Measurements from ENCODE around the gene ACTRT2. TPM values are rescaled to one million over a fixed set of nuclear protein-coding genes. Genes with fewer than 3 reads are reported as not detected.

Gene ACTRT2
- polyA plus RNA-seq, 1 of the 3 experiments (the other 2 are of a cell fraction): not detected

DNA sequence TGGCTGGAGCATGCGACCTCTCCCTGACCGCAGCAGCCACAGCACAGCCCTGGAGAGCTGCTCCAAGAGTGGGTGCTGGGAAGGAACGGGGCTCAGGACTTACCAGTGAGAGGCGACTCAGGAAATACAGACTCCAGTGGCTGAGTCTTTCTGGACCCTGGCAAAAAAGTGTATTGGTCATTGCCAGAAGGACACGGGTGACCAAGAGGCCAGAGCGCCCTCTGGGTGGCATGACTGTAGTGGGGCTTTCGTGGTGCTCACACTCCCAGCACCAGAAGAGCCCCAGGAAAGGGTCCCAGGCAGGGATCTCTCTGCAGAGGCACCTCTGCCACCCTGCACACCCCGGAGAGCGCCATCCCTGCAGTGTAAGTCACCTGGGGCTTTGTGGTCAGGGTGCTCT, 38.9 kb downstream of the ACTRT2 start:
- H3K4me3 ChIP-seq (ENCODE audit: low read depth in 2 of 2, low read length in 1 of 2): no peak overlapping the region
- no peaks in the 10 kb centered on the region for H4K20me1 ChIP-seq (ENCODE audit: insufficient read depth)
- DNase-seq: no peak

More for the DNA sequence above, 38.9 kb downstream of the ACTRT2 start:
- no peak overlapping the region for H2AFZ ChIP-seq (ENCODE audit: low read depth)
- H3K79me2 ChIP-seq (ENCODE audit: insufficient read depth): no peaks in the 10 kb centered on the region
- H3F3A ChIP-seq (replicated peaks; ENCODE audit: insufficient read depth): no peaks in the 10 kb centered on the region
- ChIA-PET POLR2A (no interaction called here), CTCF (no interaction called here)
- H3K27ac ChIP-seq (ENCODE audit: low read depth in 2 of 2, low read length in 1 of 2): no peak overlapping the region
- H3K27me3 ChIP-seq (ENCODE audit: insufficient read depth): peaks cover 21% of the 10 kb centered on the region
- H3K4me1 ChIP-seq (ENCODE audit: control insufficient read depth in 1 of 2, insufficient read depth in 2 of 2, low read depth in 1 of 2, low read length in 1 of 2): no peaks in the 10 kb centered on the region
- H3K9ac ChIP-seq: no peak overlapping the region
- no peak overlapping the region for H3K4me2 ChIP-seq
- no peaks in the 10 kb centered on the region for H3K9me3 ChIP-seq
- WGBS (ENCODE audit: low lambda C conversion rate): no CpG with 5 or more reads among the region's 9 CpGs
- TF ChIP-seq RCOR1 (IDR thresholded peaks at IDR 0.05; ENCODE audit: low read length) (no peak), MEF2A (IDR thresholded peaks at IDR 0.05; ENCODE audit: borderline replicate concordance, low read depth) (no peak), RXRA (IDR thresholded peaks at IDR 0.05; ENCODE audit: borderline replicate concordance, low read depth) (no peak), YY1 (IDR thresholded peaks at IDR 0.05; ENCODE audit: low read depth) (no peak), ELF1 (IDR thresholded peaks at IDR 0.05) (no peak), CHD2 (IDR thresholded peaks at IDR 0.05; ENCODE audit: low read length, partially characterized antibody) (no peak), GABPA (IDR thresholded peaks at IDR 0.05; ENCODE audit: low read depth) (no peak), FOXM1 (IDR thresholded peaks at IDR 0.05; ENCODE audit: low read depth) (no peak), SMC3 (IDR thresholded peaks at IDR 0.05; ENCODE audit: low read depth, low read length) (no peak), NFIC (IDR thresholded peaks at IDR 0.05; ENCODE audit: borderline replicate concordance) (no peak), POLR2AphosphoS5 (IDR thresholded peaks at IDR 0.05; ENCODE audit: low read depth, low read length) (no peak)
- TF ChIP-seq, protein P1, sequence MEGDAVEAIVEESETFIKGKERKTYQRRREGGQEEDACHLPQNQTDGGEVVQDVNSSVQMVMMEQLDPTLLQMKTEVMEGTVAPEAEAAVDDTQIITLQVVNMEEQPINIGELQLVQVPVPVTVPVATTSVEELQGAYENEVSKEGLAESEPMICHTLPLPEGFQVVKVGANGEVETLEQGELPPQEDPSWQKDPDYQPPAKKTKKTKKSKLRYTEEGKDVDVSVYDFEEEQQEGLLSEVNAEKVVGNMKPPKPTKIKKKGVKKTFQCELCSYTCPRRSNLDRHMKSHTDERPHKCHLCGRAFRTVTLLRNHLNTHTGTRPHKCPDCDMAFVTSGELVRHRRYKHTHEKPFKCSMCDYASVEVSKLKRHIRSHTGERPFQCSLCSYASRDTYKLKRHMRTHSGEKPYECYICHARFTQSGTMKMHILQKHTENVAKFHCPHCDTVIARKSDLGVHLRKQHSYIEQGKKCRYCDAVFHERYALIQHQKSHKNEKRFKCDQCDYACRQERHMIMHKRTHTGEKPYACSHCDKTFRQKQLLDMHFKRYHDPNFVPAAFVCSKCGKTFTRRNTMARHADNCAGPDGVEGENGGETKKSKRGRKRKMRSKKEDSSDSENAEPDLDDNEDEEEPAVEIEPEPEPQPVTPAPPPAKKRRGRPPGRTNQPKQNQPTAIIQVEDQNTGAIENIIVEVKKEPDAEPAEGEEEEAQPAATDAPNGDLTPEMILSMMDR (IDR thresholded peaks at IDR 0.05): no peak
- TF ChIP-seq, protein P2, sequence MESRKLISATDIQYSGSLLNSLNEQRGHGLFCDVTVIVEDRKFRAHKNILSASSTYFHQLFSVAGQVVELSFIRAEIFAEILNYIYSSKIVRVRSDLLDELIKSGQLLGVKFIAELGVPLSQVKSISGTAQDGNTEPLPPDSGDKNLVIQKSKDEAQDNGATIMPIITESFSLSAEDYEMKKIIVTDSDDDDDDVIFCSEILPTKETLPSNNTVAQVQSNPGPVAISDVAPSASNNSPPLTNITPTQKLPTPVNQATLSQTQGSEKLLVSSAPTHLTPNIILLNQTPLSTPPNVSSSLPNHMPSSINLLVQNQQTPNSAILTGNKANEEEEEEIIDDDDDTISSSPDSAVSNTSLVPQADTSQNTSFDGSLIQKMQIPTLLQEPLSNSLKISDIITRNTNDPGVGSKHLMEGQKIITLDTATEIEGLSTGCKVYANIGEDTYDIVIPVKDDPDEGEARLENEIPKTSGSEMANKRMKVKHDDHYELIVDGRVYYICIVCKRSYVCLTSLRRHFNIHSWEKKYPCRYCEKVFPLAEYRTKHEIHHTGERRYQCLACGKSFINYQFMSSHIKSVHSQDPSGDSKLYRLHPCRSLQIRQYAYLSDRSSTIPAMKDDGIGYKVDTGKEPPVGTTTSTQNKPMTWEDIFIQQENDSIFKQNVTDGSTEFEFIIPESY (IDR thresholded peaks at IDR 0.05; ENCODE audit: borderline replicate concordance, low read depth): no peak
- TF ChIP-seq, protein P3, sequence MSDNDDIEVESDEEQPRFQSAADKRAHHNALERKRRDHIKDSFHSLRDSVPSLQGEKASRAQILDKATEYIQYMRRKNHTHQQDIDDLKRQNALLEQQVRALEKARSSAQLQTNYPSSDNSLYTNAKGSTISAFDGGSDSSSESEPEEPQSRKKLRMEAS (IDR thresholded peaks at IDR 0.05; ENCODE audit: low read depth): no peak
- TF ChIP-seq, protein P4, sequence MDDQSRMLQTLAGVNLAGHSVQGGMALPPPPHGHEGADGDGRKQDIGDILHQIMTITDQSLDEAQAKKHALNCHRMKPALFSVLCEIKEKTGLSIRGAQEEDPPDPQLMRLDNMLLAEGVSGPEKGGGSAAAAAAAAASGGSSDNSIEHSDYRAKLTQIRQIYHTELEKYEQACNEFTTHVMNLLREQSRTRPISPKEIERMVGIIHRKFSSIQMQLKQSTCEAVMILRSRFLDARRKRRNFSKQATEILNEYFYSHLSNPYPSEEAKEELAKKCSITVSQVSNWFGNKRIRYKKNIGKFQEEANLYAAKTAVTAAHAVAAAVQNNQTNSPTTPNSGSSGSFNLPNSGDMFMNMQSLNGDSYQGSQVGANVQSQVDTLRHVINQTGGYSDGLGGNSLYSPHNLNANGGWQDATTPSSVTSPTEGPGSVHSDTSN (IDR thresholded peaks at IDR 0.05): no peak
- TF ChIP-seq, protein P5, sequence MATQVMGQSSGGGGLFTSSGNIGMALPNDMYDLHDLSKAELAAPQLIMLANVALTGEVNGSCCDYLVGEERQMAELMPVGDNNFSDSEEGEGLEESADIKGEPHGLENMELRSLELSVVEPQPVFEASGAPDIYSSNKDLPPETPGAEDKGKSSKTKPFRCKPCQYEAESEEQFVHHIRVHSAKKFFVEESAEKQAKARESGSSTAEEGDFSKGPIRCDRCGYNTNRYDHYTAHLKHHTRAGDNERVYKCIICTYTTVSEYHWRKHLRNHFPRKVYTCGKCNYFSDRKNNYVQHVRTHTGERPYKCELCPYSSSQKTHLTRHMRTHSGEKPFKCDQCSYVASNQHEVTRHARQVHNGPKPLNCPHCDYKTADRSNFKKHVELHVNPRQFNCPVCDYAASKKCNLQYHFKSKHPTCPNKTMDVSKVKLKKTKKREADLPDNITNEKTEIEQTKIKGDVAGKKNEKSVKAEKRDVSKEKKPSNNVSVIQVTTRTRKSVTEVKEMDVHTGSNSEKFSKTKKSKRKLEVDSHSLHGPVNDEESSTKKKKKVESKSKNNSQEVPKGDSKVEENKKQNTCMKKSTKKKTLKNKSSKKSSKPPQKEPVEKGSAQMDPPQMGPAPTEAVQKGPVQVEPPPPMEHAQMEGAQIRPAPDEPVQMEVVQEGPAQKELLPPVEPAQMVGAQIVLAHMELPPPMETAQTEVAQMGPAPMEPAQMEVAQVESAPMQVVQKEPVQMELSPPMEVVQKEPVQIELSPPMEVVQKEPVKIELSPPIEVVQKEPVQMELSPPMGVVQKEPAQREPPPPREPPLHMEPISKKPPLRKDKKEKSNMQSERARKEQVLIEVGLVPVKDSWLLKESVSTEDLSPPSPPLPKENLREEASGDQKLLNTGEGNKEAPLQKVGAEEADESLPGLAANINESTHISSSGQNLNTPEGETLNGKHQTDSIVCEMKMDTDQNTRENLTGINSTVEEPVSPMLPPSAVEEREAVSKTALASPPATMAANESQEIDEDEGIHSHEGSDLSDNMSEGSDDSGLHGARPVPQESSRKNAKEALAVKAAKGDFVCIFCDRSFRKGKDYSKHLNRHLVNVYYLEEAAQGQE (IDR thresholded peaks at IDR 0.05; ENCODE audit: low read depth, low read length): no peak
- H3K9me2 ChIP-seq: no peaks in the 10 kb centered on the region
- no peaks in the 10 kb centered on the region for H3K36me3 ChIP-seq (replicated peaks in 1 of 2; ENCODE audit: control insufficient read depth in 1 of 2, insufficient read depth in 2 of 2, low read length in 1 of 2)

Measured in SK-N-SH (cell line).